B cell (primary cell): ENCODE data around the gene MAP3K1. TPM values are rescaled to one million over a fixed set of nuclear protein-coding genes. Genes with fewer than 3 reads are reported as not detected.
A peak's percentile ranks its signal among the peaks of the same experiment; 100 is the strongest.

ENCODE experiments used
- ATAC-seq: fragments of 200-7000 bp; cut with Tn5 transposase; one replicate; pipeline ENCODE4 v1.10.0; 2021; ENCODE audit warnings: low read depth, mild to moderate bottlenecking, moderate number of reproducible peaks, moderate library complexity
- CTCF ChIA-PET: fragments of 350-600 bp; sonication (Branson Sonifier 250); formaldehyde crosslinking; loops from one replicate; lab custom pipeline; 2021; ENCODE audit warnings: antibody characterized with exemption, inconsistent platforms; lab: Charles Lee
- POLR2A ChIA-PET: fragments of 350-600 bp; sonication (Branson Sonifier 250); formaldehyde crosslinking; loops from one replicate; lab custom pipeline; 2021; ENCODE audit warnings: antibody characterized with exemption; lab: Charles Lee
- DNase-seq: peaks from one replicate; pipeline ENCODE4 v3.0.0; 2013
- H2AFZ ChIP-seq: 2 replicates; pipeline ENCODE4 v1.6.1; 2012; ENCODE audit warnings: mild to moderate bottlenecking, low read depth, low read length; ENCODE audit not compliant: insufficient read depth, poor library complexity, severe bottlenecking
- H3K27ac ChIP-seq, 2 donors: 1 replicate in 1 of 2; 2 replicates in 1 of 2; pipeline ENCODE4 v1.5.1; 2012 to 2013; ENCODE audit warnings: low read length in 2 of 2, mild to moderate bottlenecking in 2 of 2, moderate library complexity in 1 of 2
- H3K27me3 ChIP-seq, 4 experiments: fragments of 200-600 bp in 1 of 4; sonication (generic) in 1 of 4; replicated peaks in 1 of 4; 1 replicate in 2 of 4; 2 replicates in 2 of 4; pipeline versions ENCODE4 v1.6.1 to v1.7.0; 2013 to 2016; ENCODE audit warnings: low read length in 3 of 4, mild to moderate bottlenecking in 2 of 4, mixed read lengths in 1 of 4, moderate library complexity in 1 of 4; ENCODE audit not compliant: insufficient read depth in 4 of 4, control insufficient read depth in 3 of 4; ENCODE audit errors: control extremely low read depth in 1 of 4
- H3K36me3 ChIP-seq, 2 experiments: replicated peaks in 1 of 2; 1 replicate in 1 of 2; 2 replicates in 1 of 2; pipeline versions ENCODE4 v1.6.1 to v1.7.1; 2013; ENCODE audit warnings: low read length in 1 of 2; ENCODE audit not compliant: insufficient read depth in 2 of 2, control insufficient read depth in 1 of 2; ENCODE audit errors: control extremely low read depth in 1 of 2, extremely low read depth in 1 of 2
- H3K4me1 ChIP-seq, 2 donors: fragments of 200-600 bp in 1 of 2; sonication (generic) in 1 of 2; 1 replicate in 1 of 2; 2 replicates in 1 of 2; pipeline versions ENCODE4 v1.5.1 to v1.6.1; 2013 to 2017; ENCODE audit warnings: low read length in 2 of 2; ENCODE audit not compliant: control insufficient read depth in 2 of 2, insufficient read depth in 2 of 2
- H3K4me2 ChIP-seq: replicated peaks from 2 replicates; pipeline ENCODE3; 2012; ENCODE audit warnings: mild to moderate bottlenecking, low read depth, low read length; ENCODE audit not compliant: poor library complexity, severe bottlenecking
- H3K4me3 ChIP-seq, 5 experiments: fragments of 200-600 bp in 1 of 5; sonication (generic) in 1 of 5; 1 replicate in 3 of 5; 2 replicates in 2 of 5; pipeline versions ENCODE4 v1.5.1 to v1.7.0; 2011 to 2016; ENCODE audit warnings: low read length in 4 of 5, mild to moderate bottlenecking in 4 of 5, low read depth in 2 of 5, control low read depth in 1 of 5, moderate library complexity in 1 of 5; ENCODE audit not compliant: insufficient read depth in 1 of 5; ENCODE audit errors: control extremely low read depth in 1 of 5, extremely low read depth in 1 of 5
- H3K79me2 ChIP-seq: fragments of 200-600 bp; sonication (generic); one replicate; pipeline ENCODE4 v1.6.0; 2016; ENCODE audit warnings: low read length; ENCODE audit not compliant: control insufficient read depth, insufficient read depth
- H3K9ac ChIP-seq: fragments of 200-600 bp; sonication (generic); 2 replicates; pipeline ENCODE4 v1.6.1; 2017; ENCODE audit warnings: mild to moderate bottlenecking, low read length, moderate library complexity
- H3K9me3 ChIP-seq, 3 donors: one replicate each; pipeline versions ENCODE4 v1.6.1 to v1.7.1; 2013; ENCODE audit warnings: low read length in 2 of 3; ENCODE audit not compliant: control insufficient read depth in 2 of 3, insufficient read depth in 1 of 3; ENCODE audit errors: control extremely low read depth in 1 of 3
- H4K20me1 ChIP-seq: 2 replicates; pipeline ENCODE4 v1.6.0; 2012; ENCODE audit warnings: mild to moderate bottlenecking, low read length; ENCODE audit not compliant: insufficient read depth, control insufficient read depth, poor library complexity, severe bottlenecking
- H3K27ac Mint-ChIP-seq: one replicate; pipeline ENCODE4 v1.8.0; 2021; ENCODE audit warnings: mixed read lengths
- H3K27me3 Mint-ChIP-seq: one replicate; pipeline ENCODE4 v1.8.0; 2021; ENCODE audit warnings: mixed read lengths
- H3K4me1 Mint-ChIP-seq: one replicate; pipeline ENCODE4 v1.8.0; 2021; ENCODE audit warnings: mixed read lengths
- H3K4me3 Mint-ChIP-seq: one replicate; pipeline ENCODE4 v1.8.0; 2021; ENCODE audit warnings: mixed read lengths
- H3K9me3 Mint-ChIP-seq: one replicate; pipeline ENCODE4 v1.8.0; 2022; ENCODE audit warnings: mixed read lengths; ENCODE audit not compliant: insufficient read depth
- CTCF ChIP-seq: fragments of 200-600 bp; IDR thresholded peaks from one replicate; pipeline ENCODE4 v1.8.0; 2022; ENCODE audit warnings: antibody characterized with exemption, mild to moderate bottlenecking
- EZH2 ChIP-seq: IDR thresholded peaks from 2 replicates; pipeline ENCODE4 v1.6.1; 2012; ENCODE audit warnings: borderline replicate concordance, low read depth, mild to moderate bottlenecking, moderate library complexity, low read length; ENCODE audit not compliant: insufficient read depth, poor library complexity, severe bottlenecking
- WGBS: methylation state at CpG from one replicate; pipeline ENCODE4 v1.1.5; 2013; ENCODE audit warnings: missing lambda C conversion rate; ENCODE audit not compliant: insufficient coverage; 5-methylcytosine and 5-hydroxymethylcytosine counted together
- intact Hi-C: fragments of 100-400 bp; cut with micrococcal nuclease; formaldehyde crosslinking; loops from one replicate; pipeline ENCODE4 v1.10.0; 2022
- polyA plus RNA-seq: library from polyadenylated mRNA; depleted of rRNA; stranded (reverse); fragments of >200 nt; gene quantifications from 2 replicates; pipeline ENCODE4 v1.2.3, GENCODE V29; 2012
- total RNA-seq, 2 donors: library from RNA; stranded (reverse); fragments of 120-200 nt in 1 of 2; gene quantifications; 1 replicate in 1 of 2; 2 replicates in 1 of 2; pipeline versions ENCODE4 v1.2.3 to v1.2.4, GENCODE V29; 2013 to 2022

MAP3K1 gene
- total and polyA plus RNA-seq, 2 donors (not counting 1 experiment from before 2014, with no cell fraction given), result 51.7 to 160 TPM

- intact Hi-C loops, result loop anchor here (1.0 kb wide), 2 partner anchors 9 to 12 kb away; no protein-coding TSS in a partner anchor
- CTCF ChIA-PET, result interaction anchor here (0.6 to 6.6 kb wide), 9 partner anchors 9 to 559 kb away, joined by 3 to 36 read pairs (median 5); no protein-coding TSS in a partner anchor
- H3K79me2 ChIP-seq, result peaks cover 100% of the 10 kb centered on the region
- H2AFZ ChIP-seq, result peak overlapping the region; percentile 20
- H3K27me3 Mint-ChIP-seq, result no peaks in the 10 kb centered on the region
- peak overlapping the region; percentile 82 for H3K4me3 Mint-ChIP-seq
- no peaks in the 10 kb centered on the region for H3K27me3 ChIP-seq
- TF ChIP-seq CTCF (no peak), EZH2 (no peak)
- H3K27ac ChIP-seq, result peak overlapping the region; percentile 53 to 85
- H3K4me1 Mint-ChIP-seq, result peaks cover 86% of the 10 kb centered on the region
- 67% methylated on average over 6 of the region's 11 CpGs for WGBS
- peaks cover 84 to 96% of the 10 kb centered on the region in 2 donors for H3K4me1 ChIP-seq
- H4K20me1 ChIP-seq, result peaks cover 44% of the 10 kb centered on the region
- peak overlapping the region; percentile 61 for H3K4me2 ChIP-seq
- H3K9me3 ChIP-seq, result no peaks in the 10 kb centered on the region
- H3K27ac Mint-ChIP-seq, result peak overlapping the region; percentile 85
- peak overlapping the region; percentile 43 for H3K9ac ChIP-seq
- no peaks in the 10 kb centered on the region for H3K9me3 Mint-ChIP-seq
- ATAC-seq (peak; percentile 88), DNase-seq (peak; percentile 79)
- POLR2A ChIA-PET, result interaction anchor here (0.6 to 1.6 kb wide), 3 partner anchors 12 to 143 kb away, joined by 3 to 10 read pairs (median 5); no protein-coding TSS in a partner anchor
- peaks cover 0 to 17% of the 10 kb centered on the region in 2 experiments for H3K36me3 ChIP-seq
- peak overlapping the region in 3 of 5 experiments; percentile 7 to 39 (median 25) for H3K4me3 ChIP-seq
Observed at GRCh38 chr5:56829137-56829908, 14.0 kb downstream of the MAP3K1 start.

GRCh38 chr5:56831773-56832172 is 16.4 kb downstream of the MAP3K1 start:
- DNase-seq (no peak), ATAC-seq (no peak)
- H3K36me3 ChIP-seq, result peaks cover 0 to 4% of the 10 kb centered on the region in 2 experiments
- no peak for TF ChIP-seq CTCF
- peaks cover 86 to 98% of the 10 kb centered on the region in 2 donors for H3K4me1 ChIP-seq
- Mint-ChIP-seq H3K4me3 (peak overlapping the region; percentile 60), H3K9me3 (no peaks in the 10 kb centered on the region), H3K27ac (peak overlapping the region; percentile 72), H3K4me1 (peaks cover 87% of the 10 kb centered on the region), H3K27me3 (no peaks in the 10 kb centered on the region)
- H4K20me1 ChIP-seq, result peaks cover 50% of the 10 kb centered on the region
- H3K4me2 ChIP-seq, result peak overlapping the region; percentile 61
- no peak overlapping the region for H2AFZ ChIP-seq
- H3K27ac ChIP-seq, result peak overlapping the region in 1 of 2 donors; percentile 85
- H3K27me3 ChIP-seq, result no peaks in the 10 kb centered on the region
- intact Hi-C loops, result loop anchor here (10.0 kb wide), 1 partner anchor 837 kb away; the partner anchor contains the start of gene IL6ST
- WGBS, result no CpG with 5 or more reads among the region's 1 CpG
- ChIA-PET CTCF (interaction anchor here (13.6 kb wide), 1 partner anchor 563 kb away, joined by 361 read pairs; no protein-coding TSS in a partner anchor), POLR2A (no interaction called here)
- peaks cover 99% of the 10 kb centered on the region for H3K79me2 ChIP-seq
- H3K4me3 ChIP-seq, result no peak overlapping the region
- H3K9me3 ChIP-seq, result no peaks in the 10 kb centered on the region
- H3K9ac ChIP-seq, result peak overlapping the region; percentile 0
